Suprapubic skin (tissue), 4 donors: ENCODE data around the gene CASK. TPM values are rescaled to one million over a fixed set of nuclear protein-coding genes. Genes with fewer than 3 reads are reported as not detected.
A peak's percentile ranks its signal among the peaks of the same experiment; 100 is the strongest.

Experiments used
- DNase-seq, 2 donors: peaks; one replicate each; pipeline ENCODE4 v3.0.0-alpha.2; 2019; ENCODE audit warnings: low spot score in 2 of 2
- H3K27ac ChIP-seq: fragments of 200-600 bp; sonication (generic); one replicate; pipeline ENCODE4 v1.5.1; 2019
- H3K27me3 ChIP-seq: fragments of 200-600 bp; sonication (generic); one replicate; pipeline ENCODE4 v1.5.1; 2019
- H3K36me3 ChIP-seq: fragments of 200-600 bp; sonication (generic); one replicate; pipeline ENCODE4 v1.5.1; 2019
- H3K4me1 ChIP-seq: fragments of 200-600 bp; sonication (generic); one replicate; pipeline ENCODE4 v1.5.1; 2019
- H3K4me3 ChIP-seq: fragments of 200-600 bp; sonication (generic); one replicate; pipeline ENCODE4 v1.5.1; 2019; ENCODE audit warnings: mild to moderate bottlenecking
- H3K9me3 ChIP-seq: fragments of 200-600 bp; sonication (generic); one replicate; pipeline ENCODE4 v1.5.1; 2019
- CTCF ChIP-seq, 2 donors: fragments of 200-600 bp in 1 of 2; fragments of 450-650 bp in 1 of 2; sonication (generic) in 1 of 2; IDR thresholded peaks; one replicate each; pipeline ENCODE4 v1.5.1; 2016 to 2019; ENCODE audit warnings: antibody characterized with exemption in 2 of 2, mild to moderate bottlenecking in 1 of 2, moderate library complexity in 1 of 2
- EP300 ChIP-seq: sonication (generic); formaldehyde crosslinking; IDR thresholded peaks from one replicate; pipeline ENCODE4 v1.6.1; 2017; ENCODE audit warnings: antibody characterized with exemption
- POLR2A ChIP-seq, 2 donors: fragments of 450-650 bp; IDR thresholded peaks; one replicate each; pipeline ENCODE4 v1.6.1; 2017; ENCODE audit warnings: antibody characterized with exemption in 2 of 2, mild to moderate bottlenecking in 2 of 2, moderate library complexity in 2 of 2
- POLR2AphosphoS5 ChIP-seq, 3 donors: sonication (generic); formaldehyde crosslinking; IDR thresholded peaks; one replicate each; pipeline ENCODE4 v1.6.1; 2017; ENCODE audit warnings: antibody characterized with exemption in 3 of 3
- WGBS: methylation state at CpG from one replicate; pipeline ENCODE4 v1.1.5; 2018; 5-methylcytosine and 5-hydroxymethylcytosine counted together
- total RNA-seq, 4 donors: library from RNA; depleted of rRNA; stranded (reverse); fragments of >200 nt; gene quantifications; one replicate each; pipeline ENCODE4 v1.1.0, GENCODE V29; 2016

Gene CASK
- total RNA-seq, 4 donors from 2014 or later: 19.4 to 28.6 (median 25.3) TPM

GRCh38 chrX:41789374-41789773, 134.0 kb downstream of the CASK start:
- no peak overlapping the region for H3K4me3 ChIP-seq
- 54% methylated on average over 2 of the region's 2 CpGs for WGBS
- H3K27me3 ChIP-seq: no peaks in the 10 kb centered on the region
- H3K4me1 ChIP-seq: no peaks in the 10 kb centered on the region
- H3K36me3 ChIP-seq: no peaks in the 10 kb centered on the region
- DNase-seq: no peak
- H3K27ac ChIP-seq: no peak overlapping the region
- TF ChIP-seq CTCF (IDR thresholded peaks at IDR 0.05) (no peak), POLR2A (IDR thresholded peaks at IDR 0.05) (no peak)
- H3K9me3 ChIP-seq: no peaks in the 10 kb centered on the region

- Histone ChIP-seq H3K4me3 (no peak overlapping the region), H3K27me3 (no peaks in the 10 kb centered on the region), H3K36me3 (no peaks in the 10 kb centered on the region), H3K4me1 (no peaks in the 10 kb centered on the region), H3K9me3 (no peaks in the 10 kb centered on the region), H3K27ac (no peak overlapping the region)
- WGBS: 72% methylated on average over 2 of the region's 2 CpGs
- TF ChIP-seq CTCF (IDR thresholded peaks at IDR 0.05): no peak
- no peak for TF ChIP-seq POLR2AphosphoS5 (IDR thresholded peaks at IDR 0.05)
- no peak for TF ChIP-seq EP300
- DNase-seq: no peak
These were observed 137.7 kb downstream of the CASK start for GRCh38 chrX:41785685-41786084.

DNA sequence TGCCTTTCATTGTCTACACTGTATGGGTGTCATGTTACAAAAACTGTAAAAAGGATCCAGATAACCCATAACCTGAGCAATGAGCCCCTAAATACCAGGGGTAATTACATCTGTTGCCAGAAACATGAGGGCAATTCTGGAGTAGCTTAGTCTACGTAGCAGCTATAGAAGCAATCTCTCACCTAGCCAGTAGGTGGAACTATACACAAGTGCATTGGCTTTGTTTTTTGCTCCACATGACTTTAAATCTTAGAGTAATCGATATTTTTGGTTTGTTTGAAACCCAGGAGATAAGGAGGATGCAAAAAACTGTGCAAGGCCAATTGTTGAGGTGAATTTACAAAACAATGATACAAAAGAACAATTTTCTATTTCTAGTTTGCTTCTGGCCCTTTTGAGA, 141.9 kb downstream of the CASK start:
- H3K4me3 ChIP-seq: no peak overlapping the region
- H3K27me3 ChIP-seq: no peaks in the 10 kb centered on the region
- no peak for DNase-seq
- no peaks in the 10 kb centered on the region for H3K36me3 ChIP-seq
- no peak overlapping the region for H3K27ac ChIP-seq
- 11% methylated on average over 2 of the region's 2 CpGs for WGBS
- TF ChIP-seq CTCF (IDR thresholded peaks at IDR 0.05) (peak; percentile 40 to 45), EP300 (no peak)
- H3K4me1 ChIP-seq: no peaks in the 10 kb centered on the region
- no peaks in the 10 kb centered on the region for H3K9me3 ChIP-seq

GRCh38 chrX:41779941-41780340, 143.4 kb downstream of the CASK start:
- no peak for TF ChIP-seq CTCF (IDR thresholded peaks at IDR 0.05)
- WGBS: 71% methylated on average over 3 of the region's 3 CpGs
- H3K36me3 ChIP-seq: no peaks in the 10 kb centered on the region
- H3K9me3 ChIP-seq: no peaks in the 10 kb centered on the region
- H3K27me3 ChIP-seq: no peaks in the 10 kb centered on the region
- H3K4me1 ChIP-seq: no peaks in the 10 kb centered on the region
- no peak for DNase-seq
- no peak overlapping the region for H3K27ac ChIP-seq
- no peak overlapping the region for H3K4me3 ChIP-seq

DNA sequence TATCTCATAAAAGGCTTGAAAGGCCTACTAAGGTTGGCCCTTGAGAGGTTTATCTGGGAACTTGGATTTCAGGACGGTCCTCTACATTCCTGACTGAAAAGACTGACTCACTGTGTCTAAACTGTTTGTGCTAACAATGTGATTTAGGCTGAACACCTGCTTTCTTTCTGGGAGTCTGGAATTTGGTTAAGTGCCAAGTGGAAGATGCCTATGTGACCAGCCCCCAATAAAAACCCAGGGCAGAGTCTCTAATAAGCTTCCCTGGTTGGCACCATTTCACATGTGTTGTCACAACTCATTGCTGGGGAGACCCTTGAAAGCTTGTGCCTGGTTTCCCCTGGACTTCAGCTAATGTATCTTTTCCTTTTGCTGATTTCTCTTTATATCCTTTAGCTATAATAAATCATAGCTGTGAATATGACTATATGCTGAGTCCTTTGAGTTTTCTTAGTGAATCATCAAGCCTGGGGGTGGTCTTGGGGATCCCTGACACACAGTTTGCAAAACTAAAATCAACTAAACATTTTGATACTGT, 144.3 kb downstream of the CASK start:
- H3K27me3 ChIP-seq: no peaks in the 10 kb centered on the region
- 56% methylated on average over 1 of the region's 1 CpG for WGBS
- DNase-seq: no peak
- no peak overlapping the region for H3K4me3 ChIP-seq
- no peak overlapping the region for H3K27ac ChIP-seq
- TF ChIP-seq CTCF (IDR thresholded peaks at IDR 0.05): no peak
- no peak for TF ChIP-seq POLR2A (IDR thresholded peaks at IDR 0.05)
- no peak for TF ChIP-seq EP300
- H3K4me1 ChIP-seq: no peaks in the 10 kb centered on the region
- no peaks in the 10 kb centered on the region for H3K9me3 ChIP-seq
- H3K36me3 ChIP-seq: no peaks in the 10 kb centered on the region
